Smooth muscle cell (in vitro differentiated cells): Measurements from ENCODE around the gene PRDX4. TPM values are rescaled to one million over a fixed set of nuclear protein-coding genes. Genes with fewer than 3 reads are reported as not detected.

ENCODE experiments used
- DNase-seq: peaks from one replicate; lab custom pipeline; 2025; ENCODE audit not compliant: unreplicated experiment; lab: John Stamatoyannopoulos, UW
- H2AFZ ChIP-seq: fragments of 200-600 bp; sonication (generic); 2 replicates; pipeline ENCODE4 v1.6.0; 2016; ENCODE audit warnings: antibody characterized with exemption, low read depth, mild to moderate bottlenecking
- H3F3A ChIP-seq: fragments of 200-600 bp; sonication (generic); 2 replicates; pipeline ENCODE4 v1.6.0; 2017; ENCODE audit warnings: antibody characterized with exemption, low read depth
- H3K27ac ChIP-seq: fragments of 200-600 bp; sonication (generic); 2 replicates; pipeline ENCODE4 v1.5.1; 2016; ENCODE audit warnings: low read depth, mild to moderate bottlenecking
- H3K27me3 ChIP-seq: fragments of 200-600 bp; sonication (generic); 2 replicates; pipeline ENCODE4 v1.6.1; 2016; ENCODE audit warnings: low read depth, mild to moderate bottlenecking
- H3K36me3 ChIP-seq: fragments of 200-600 bp; sonication (generic); 2 replicates; pipeline ENCODE4 v1.5.1; 2016; ENCODE audit warnings: low read depth
- H3K4me1 ChIP-seq: fragments of 200-600 bp; sonication (generic); 2 replicates; pipeline ENCODE4 v1.5.1; 2016; ENCODE audit warnings: low read depth
- H3K4me2 ChIP-seq: fragments of 200-600 bp; sonication (generic); 2 replicates; pipeline ENCODE4 v1.6.0; 2016; ENCODE audit warnings: mild to moderate bottlenecking
- H3K4me3 ChIP-seq: fragments of 200-600 bp; sonication (generic); 2 replicates; pipeline ENCODE4 v1.5.1; 2016; ENCODE audit warnings: mild to moderate bottlenecking
- H3K79me2 ChIP-seq: fragments of 200-600 bp; sonication (generic); 2 replicates; pipeline ENCODE4 v1.6.0; 2016; ENCODE audit warnings: low read depth, mild to moderate bottlenecking
- H3K9ac ChIP-seq: fragments of 200-600 bp; sonication (generic); 2 replicates; pipeline ENCODE4 v1.6.0; 2016; ENCODE audit warnings: low read depth
- H3K9me3 ChIP-seq: fragments of 200-600 bp; sonication (generic); replicated peaks from 2 replicates; pipeline ENCODE4 v1.5.1; 2016; ENCODE audit warnings: low read depth
- H4K20me1 ChIP-seq: fragments of 200-600 bp; sonication (generic); 2 replicates; pipeline ENCODE4 v1.6.0; 2016; ENCODE audit warnings: low read depth
- CTCF ChIP-seq: fragments of 200-600 bp; sonication (generic); IDR thresholded peaks from 2 replicates; pipeline ENCODE4 v1.5.1; 2017; ENCODE audit warnings: borderline replicate concordance, mild to moderate bottlenecking, antibody characterized with exemption; ENCODE audit not compliant: insufficient read depth, poor library complexity, severe bottlenecking
- WGBS: methylation state at CpG from one replicate; pipeline ENCODE4 v1.1.7; 2016; ENCODE audit warnings: low lambda C conversion rate; 5-methylcytosine and 5-hydroxymethylcytosine counted together
- polyA plus RNA-seq: library from polyadenylated mRNA; unstranded; fragments of >200 nt; fragmentation: Nextera tagmentation; extraction: Ambion mirVana; gene quantifications from 2 replicates; pipeline ENCODE4 v1.2.1, GENCODE V29; 2016
- total RNA-seq: library from RNA; depleted of rRNA; stranded (reverse); fragments of >200 nt; gene quantifications from 2 replicates; pipeline ENCODE4 v1.2.3, GENCODE V29; 2014

Gene PRDX4
- total and polyA plus RNA-seq, 2 experiments from 2014 or later = 768 to 868 TPM

DNA sequence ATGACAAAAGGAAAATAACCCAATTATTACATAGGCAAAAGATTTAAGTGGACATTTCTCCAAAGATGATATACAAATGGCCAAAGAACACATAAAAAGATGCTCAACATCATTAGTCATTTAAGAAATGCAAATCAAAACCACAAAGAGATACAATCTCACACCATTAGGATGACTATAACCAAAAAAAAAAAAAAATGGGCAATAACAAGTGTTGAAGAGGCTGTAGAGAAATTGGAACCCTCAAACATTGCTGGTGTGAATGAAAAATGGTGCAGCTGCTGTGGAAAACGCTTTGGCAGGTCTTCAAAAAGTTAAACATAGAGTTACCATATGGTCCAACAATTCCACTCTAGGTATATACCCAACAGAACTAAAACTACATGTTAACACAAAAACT lies 5.6 kb upstream of the PRDX4 start:
- Histone ChIP-seq H3K36me3 (no peaks in the 10 kb centered on the region), H3K4me3 (no peak overlapping the region), H3K27ac (no peak overlapping the region), H2AFZ (no peak overlapping the region), H3K9ac (no peak overlapping the region), H3F3A (peaks cover under 1% of the 10 kb centered on the region), H3K79me2 (no peaks in the 10 kb centered on the region), H4K20me1 (no peaks in the 10 kb centered on the region), H3K4me2 (no peak overlapping the region), H3K27me3 (no peaks in the 10 kb centered on the region), H3K9me3 (no peaks in the 10 kb centered on the region), H3K4me1 (peaks cover 2% of the 10 kb centered on the region)
- WGBS = 83% methylated on average over 1 of the region's 1 CpG
- TF ChIP-seq CTCF = no peak
- DNase-seq = no peak

- Histone ChIP-seq H3K27ac (no peak overlapping the region), H3K4me1 (peaks cover 6% of the 10 kb centered on the region), H3K9me3 (no peaks in the 10 kb centered on the region), H3K36me3 (no peaks in the 10 kb centered on the region), H3K27me3 (no peaks in the 10 kb centered on the region), H3K9ac (no peak overlapping the region), H4K20me1 (no peaks in the 10 kb centered on the region), H3F3A (peaks cover 5% of the 10 kb centered on the region), H2AFZ (no peak overlapping the region), H3K4me3 (no peak overlapping the region), H3K79me2 (no peaks in the 10 kb centered on the region), H3K4me2 (no peak overlapping the region)
- no peak for DNase-seq
- TF ChIP-seq CTCF = no peak
- 93% methylated on average over 3 of the region's 3 CpGs for WGBS
Measured at GRCh38 chrX:23662187-23662586, 5.1 kb upstream of the PRDX4 start.

GRCh38 chrX:23662853-23663252 lies 4.4 kb upstream of the PRDX4 start:
- DNase-seq = no peak
- no peak overlapping the region for H3K9ac ChIP-seq
- H3K4me1 ChIP-seq = peaks cover 6% of the 10 kb centered on the region
- H3K4me3 ChIP-seq = no peak overlapping the region
- TF ChIP-seq CTCF = no peak
- no peak overlapping the region for H3K4me2 ChIP-seq
- no peaks in the 10 kb centered on the region for H3K36me3 ChIP-seq
- no peak overlapping the region for H3K27ac ChIP-seq
- no peaks in the 10 kb centered on the region for H4K20me1 ChIP-seq
- no peaks in the 10 kb centered on the region for H3K27me3 ChIP-seq
- peaks cover 5% of the 10 kb centered on the region for H3F3A ChIP-seq
- H3K79me2 ChIP-seq = peaks cover 4% of the 10 kb centered on the region
- H2AFZ ChIP-seq = no peak overlapping the region
- H3K9me3 ChIP-seq = no peaks in the 10 kb centered on the region
- WGBS = 58% methylated on average over 1 of the region's 1 CpG

GRCh38 chrX:23664496-23664895 lies 2.8 kb upstream of the PRDX4 start:
- 94% methylated on average over 10 of the region's 10 CpGs for WGBS
- DNase-seq = no peak

More at GRCh38 chrX:23664496-23664895, 2.8 kb upstream of the PRDX4 start:
- no peaks in the 10 kb centered on the region for H3K36me3 ChIP-seq
- no peak overlapping the region for H3K27ac ChIP-seq
- no peak overlapping the region for H3K4me3 ChIP-seq
- H3K79me2 ChIP-seq = peaks cover 17% of the 10 kb centered on the region
- no peaks in the 10 kb centered on the region for H4K20me1 ChIP-seq
- H2AFZ ChIP-seq = no peak overlapping the region
- TF ChIP-seq CTCF = no peak
- peaks cover 5% of the 10 kb centered on the region for H3F3A ChIP-seq
- H3K27me3 ChIP-seq = no peaks in the 10 kb centered on the region
- H3K4me1 ChIP-seq = peaks cover 14% of the 10 kb centered on the region
- no peaks in the 10 kb centered on the region for H3K9me3 ChIP-seq
- H3K9ac ChIP-seq = no peak overlapping the region
- H3K4me2 ChIP-seq = no peak overlapping the region
